ENCODE measurements around the gene ZNF827.

DNA sequence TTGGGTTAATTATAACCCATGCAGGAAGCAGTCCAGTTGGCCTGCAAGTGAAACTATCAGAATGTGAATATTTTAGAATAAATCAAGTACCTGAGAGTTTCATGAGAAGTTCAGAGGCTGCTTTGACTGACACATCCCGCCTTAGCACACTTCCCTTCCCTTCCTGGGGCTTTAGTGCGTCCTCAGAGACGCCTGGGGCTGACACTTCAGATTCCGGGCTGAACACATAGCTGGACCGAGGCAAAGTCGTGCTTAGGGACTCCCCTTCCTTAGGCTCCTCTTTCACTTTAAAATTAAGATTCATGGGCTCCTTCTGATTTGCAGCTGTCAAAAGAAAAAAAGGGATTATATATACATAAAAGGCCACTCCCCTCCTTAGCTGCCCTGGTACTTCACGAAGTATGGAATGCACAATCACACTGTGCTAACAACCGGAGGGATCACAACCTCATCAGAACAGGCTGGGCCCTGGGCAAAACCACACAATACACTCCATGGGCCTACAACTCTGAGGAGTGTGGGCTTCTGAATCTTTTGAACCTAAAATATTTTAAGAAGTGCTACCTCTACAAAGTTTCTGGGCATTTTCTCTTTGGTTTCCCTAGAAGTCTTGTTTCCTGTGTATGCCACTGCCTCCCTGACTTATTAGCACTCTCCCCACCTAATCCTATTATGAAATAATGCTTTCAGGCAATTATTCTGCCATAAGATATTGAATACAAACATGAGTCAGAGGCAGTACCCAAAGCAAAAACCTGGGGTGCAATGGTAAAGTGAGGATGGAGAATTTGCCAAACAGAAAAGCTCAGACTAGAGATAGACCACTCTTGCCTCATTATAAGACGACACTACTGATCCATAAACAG is 68.2 kb downstream of the ZNF827 start:
- TF ChIP-seq CEBPB (IDR thresholded peaks at IDR 0.05; ENCODE audit: low read depth), result no peak
- TF ChIP-seq ELF1 (IDR thresholded peaks at IDR 0.05; ENCODE audit: borderline replicate concordance, low read depth), result no peak
- TF ChIP-seq, protein P1, sequence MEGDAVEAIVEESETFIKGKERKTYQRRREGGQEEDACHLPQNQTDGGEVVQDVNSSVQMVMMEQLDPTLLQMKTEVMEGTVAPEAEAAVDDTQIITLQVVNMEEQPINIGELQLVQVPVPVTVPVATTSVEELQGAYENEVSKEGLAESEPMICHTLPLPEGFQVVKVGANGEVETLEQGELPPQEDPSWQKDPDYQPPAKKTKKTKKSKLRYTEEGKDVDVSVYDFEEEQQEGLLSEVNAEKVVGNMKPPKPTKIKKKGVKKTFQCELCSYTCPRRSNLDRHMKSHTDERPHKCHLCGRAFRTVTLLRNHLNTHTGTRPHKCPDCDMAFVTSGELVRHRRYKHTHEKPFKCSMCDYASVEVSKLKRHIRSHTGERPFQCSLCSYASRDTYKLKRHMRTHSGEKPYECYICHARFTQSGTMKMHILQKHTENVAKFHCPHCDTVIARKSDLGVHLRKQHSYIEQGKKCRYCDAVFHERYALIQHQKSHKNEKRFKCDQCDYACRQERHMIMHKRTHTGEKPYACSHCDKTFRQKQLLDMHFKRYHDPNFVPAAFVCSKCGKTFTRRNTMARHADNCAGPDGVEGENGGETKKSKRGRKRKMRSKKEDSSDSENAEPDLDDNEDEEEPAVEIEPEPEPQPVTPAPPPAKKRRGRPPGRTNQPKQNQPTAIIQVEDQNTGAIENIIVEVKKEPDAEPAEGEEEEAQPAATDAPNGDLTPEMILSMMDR (IDR thresholded peaks at IDR 0.05 in 2 of 3, conservative IDR thresholded peaks at IDR 0.05 in 1 of 3; ENCODE audit: borderline replicate concordance in 1 of 3, insufficient read depth in 1 of 3, low read depth in 2 of 3, low read length in 2 of 3), result no peak
- no peak for TF ChIP-seq POLR2AphosphoS5 (IDR thresholded peaks at IDR 0.05; ENCODE audit: low read depth, low read length)
- TF ChIP-seq EZH2 (IDR thresholded peaks at IDR 0.05), result no peak
- no peak for TF ChIP-seq SRF (IDR thresholded peaks at IDR 0.05; ENCODE audit: low read depth)
- no peak for TF ChIP-seq POLR2A (IDR thresholded peaks at IDR 0.05; ENCODE audit: borderline replicate concordance, extremely low read depth, insufficient read depth, insufficient read length)
- no peak for TF ChIP-seq JUND (IDR thresholded peaks at IDR 0.05)
- TF ChIP-seq, protein P2, sequence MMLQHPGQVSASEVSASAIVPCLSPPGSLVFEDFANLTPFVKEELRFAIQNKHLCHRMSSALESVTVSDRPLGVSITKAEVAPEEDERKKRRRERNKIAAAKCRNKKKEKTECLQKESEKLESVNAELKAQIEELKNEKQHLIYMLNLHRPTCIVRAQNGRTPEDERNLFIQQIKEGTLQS (IDR thresholded peaks at IDR 0.05), result no peak
- TF ChIP-seq, protein P3, sequence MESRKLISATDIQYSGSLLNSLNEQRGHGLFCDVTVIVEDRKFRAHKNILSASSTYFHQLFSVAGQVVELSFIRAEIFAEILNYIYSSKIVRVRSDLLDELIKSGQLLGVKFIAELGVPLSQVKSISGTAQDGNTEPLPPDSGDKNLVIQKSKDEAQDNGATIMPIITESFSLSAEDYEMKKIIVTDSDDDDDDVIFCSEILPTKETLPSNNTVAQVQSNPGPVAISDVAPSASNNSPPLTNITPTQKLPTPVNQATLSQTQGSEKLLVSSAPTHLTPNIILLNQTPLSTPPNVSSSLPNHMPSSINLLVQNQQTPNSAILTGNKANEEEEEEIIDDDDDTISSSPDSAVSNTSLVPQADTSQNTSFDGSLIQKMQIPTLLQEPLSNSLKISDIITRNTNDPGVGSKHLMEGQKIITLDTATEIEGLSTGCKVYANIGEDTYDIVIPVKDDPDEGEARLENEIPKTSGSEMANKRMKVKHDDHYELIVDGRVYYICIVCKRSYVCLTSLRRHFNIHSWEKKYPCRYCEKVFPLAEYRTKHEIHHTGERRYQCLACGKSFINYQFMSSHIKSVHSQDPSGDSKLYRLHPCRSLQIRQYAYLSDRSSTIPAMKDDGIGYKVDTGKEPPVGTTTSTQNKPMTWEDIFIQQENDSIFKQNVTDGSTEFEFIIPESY (IDR thresholded peaks at IDR 0.05; ENCODE audit: extremely low read depth, insufficient replicate concordance, low read length), result no peak
- no peak for TF ChIP-seq RAD21 (IDR thresholded peaks at IDR 0.05; ENCODE audit: low read depth)
- TF ChIP-seq, protein P4, sequence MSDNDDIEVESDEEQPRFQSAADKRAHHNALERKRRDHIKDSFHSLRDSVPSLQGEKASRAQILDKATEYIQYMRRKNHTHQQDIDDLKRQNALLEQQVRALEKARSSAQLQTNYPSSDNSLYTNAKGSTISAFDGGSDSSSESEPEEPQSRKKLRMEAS (IDR thresholded peaks at IDR 0.05), result no peak
- TF ChIP-seq ZFX (IDR thresholded peaks at IDR 0.05), result no peak

All from HCT116 (cell line).